ENCODE measurements around the gene IFNG. TPM values are rescaled to one million over a fixed set of nuclear protein-coding genes. Genes with fewer than 3 reads are reported as not detected.
A peak's percentile ranks its signal among the peaks of the same experiment; 100 is the strongest.

The IFNG gene
- total and polyA plus RNA-seq, 10 of the 15 experiments (the other 5 are each of a cell fraction or from before 2014, with no cell fraction given), result 0.10 to 1.4 (median 0.25) TPM; not detected in 2

DNA sequence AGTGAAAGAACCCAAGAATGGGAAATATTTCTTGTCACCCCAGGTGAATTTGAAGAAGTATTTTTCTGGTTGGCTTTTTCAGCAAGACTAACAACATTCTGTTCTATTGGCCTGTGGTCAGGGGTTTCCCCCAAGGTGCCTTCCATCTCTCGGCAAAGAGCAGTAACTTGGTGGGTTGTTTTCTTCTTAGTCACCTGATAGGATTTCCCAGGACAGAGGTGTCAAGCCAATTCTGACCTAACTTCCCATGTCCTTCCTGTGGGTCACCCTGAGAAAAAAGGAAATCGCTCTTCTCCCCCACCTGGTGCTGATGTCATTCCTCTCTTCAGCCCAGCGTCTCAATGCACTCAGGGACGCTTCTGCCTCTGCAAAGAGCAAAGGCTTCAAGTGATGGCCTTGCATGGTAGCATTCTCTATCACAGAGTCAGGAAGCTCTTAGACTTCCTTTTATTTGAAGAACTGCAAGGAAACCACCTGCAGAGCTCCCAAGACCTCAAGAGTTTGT is 16.1 kb upstream of the IFNG start (continued):
- TF ChIP-seq CEBPB (IDR thresholded peaks at IDR 0.05; ENCODE audit: borderline replicate concordance in 1 of 2, low read depth in 2 of 2, low read length in 2 of 2) (no peak), FOXK2 (IDR thresholded peaks at IDR 0.05) (no peak), NFIC (IDR thresholded peaks at IDR 0.05; ENCODE audit: low read depth, low read length) (peak; percentile 68; the same call in 1 of the 2 replicates), NFXL1 (IDR thresholded peaks at IDR 0.05; ENCODE audit: borderline replicate concordance) (no peak), SMAD1 (IDR thresholded peaks at IDR 0.05; ENCODE audit: low read depth, partially characterized antibody) (no peak), DPF2 (IDR thresholded peaks at IDR 0.05) (0 out of 2 replicates have a peak, but pooled peaks have one; percentile 34), ATF7 (IDR thresholded peaks at IDR 0.05; ENCODE audit: low read depth) (peak; percentile 73), ZNF274 (IDR thresholded peaks at IDR 0.05; ENCODE audit: insufficient read depth, insufficient read length) (no peak), HDAC2 (IDR thresholded peaks at IDR 0.05) (no peak), ZSCAN29 (IDR thresholded peaks at IDR 0.05) (no peak), BACH1 (IDR thresholded peaks at IDR 0.05; ENCODE audit: borderline replicate concordance) (no peak), FOXM1 (IDR thresholded peaks at IDR 0.05; ENCODE audit: low read depth, low read length) (no peak), NRF1 (conservative IDR thresholded peaks at IDR 0.05; ENCODE audit: low read depth, low read length) (no peak), IRF4 (IDR thresholded peaks at IDR 0.05; ENCODE audit: low read depth, low read length) (0 out of 2 replicates have a peak, but pooled peaks have one; percentile 11), NFYB (IDR thresholded peaks at IDR 0.05; ENCODE audit: insufficient read depth, low read depth, low read length) (peak; percentile 52; the same call in 1 of the 2 replicates), TCF7 (IDR thresholded peaks at IDR 0.05; ENCODE audit: borderline replicate concordance) (no peak), ZNF217 (IDR thresholded peaks at IDR 0.05) (no peak), EP300 (IDR thresholded peaks at IDR 0.05; ENCODE audit: borderline replicate concordance in 1 of 2, control insufficient read depth in 1 of 2, low read depth in 2 of 2, low read length in 2 of 2) (no peak)
- TF ChIP-seq, protein P1, sequence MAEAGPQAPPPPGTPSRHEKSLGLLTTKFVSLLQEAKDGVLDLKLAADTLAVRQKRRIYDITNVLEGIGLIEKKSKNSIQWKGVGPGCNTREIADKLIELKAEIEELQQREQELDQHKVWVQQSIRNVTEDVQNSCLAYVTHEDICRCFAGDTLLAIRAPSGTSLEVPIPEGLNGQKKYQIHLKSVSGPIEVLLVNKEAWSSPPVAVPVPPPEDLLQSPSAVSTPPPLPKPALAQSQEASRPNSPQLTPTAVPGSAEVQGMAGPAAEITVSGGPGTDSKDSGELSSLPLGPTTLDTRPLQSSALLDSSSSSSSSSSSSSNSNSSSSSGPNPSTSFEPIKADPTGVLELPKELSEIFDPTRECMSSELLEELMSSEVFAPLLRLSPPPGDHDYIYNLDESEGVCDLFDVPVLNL (IDR thresholded peaks at IDR 0.05; ENCODE audit: low read depth, low read length), result no peak
- TF ChIP-seq, protein P2, sequence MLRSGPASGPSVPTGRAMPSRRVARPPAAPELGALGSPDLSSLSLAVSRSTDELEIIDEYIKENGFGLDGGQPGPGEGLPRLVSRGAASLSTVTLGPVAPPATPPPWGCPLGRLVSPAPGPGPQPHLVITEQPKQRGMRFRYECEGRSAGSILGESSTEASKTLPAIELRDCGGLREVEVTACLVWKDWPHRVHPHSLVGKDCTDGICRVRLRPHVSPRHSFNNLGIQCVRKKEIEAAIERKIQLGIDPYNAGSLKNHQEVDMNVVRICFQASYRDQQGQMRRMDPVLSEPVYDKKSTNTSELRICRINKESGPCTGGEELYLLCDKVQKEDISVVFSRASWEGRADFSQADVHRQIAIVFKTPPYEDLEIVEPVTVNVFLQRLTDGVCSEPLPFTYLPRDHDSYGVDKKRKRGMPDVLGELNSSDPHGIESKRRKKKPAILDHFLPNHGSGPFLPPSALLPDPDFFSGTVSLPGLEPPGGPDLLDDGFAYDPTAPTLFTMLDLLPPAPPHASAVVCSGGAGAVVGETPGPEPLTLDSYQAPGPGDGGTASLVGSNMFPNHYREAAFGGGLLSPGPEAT (IDR thresholded peaks at IDR 0.05; ENCODE audit: low read depth), result peak; percentile 40; the same call in 1 of the 2 replicates
- TF ChIP-seq, protein P3, sequence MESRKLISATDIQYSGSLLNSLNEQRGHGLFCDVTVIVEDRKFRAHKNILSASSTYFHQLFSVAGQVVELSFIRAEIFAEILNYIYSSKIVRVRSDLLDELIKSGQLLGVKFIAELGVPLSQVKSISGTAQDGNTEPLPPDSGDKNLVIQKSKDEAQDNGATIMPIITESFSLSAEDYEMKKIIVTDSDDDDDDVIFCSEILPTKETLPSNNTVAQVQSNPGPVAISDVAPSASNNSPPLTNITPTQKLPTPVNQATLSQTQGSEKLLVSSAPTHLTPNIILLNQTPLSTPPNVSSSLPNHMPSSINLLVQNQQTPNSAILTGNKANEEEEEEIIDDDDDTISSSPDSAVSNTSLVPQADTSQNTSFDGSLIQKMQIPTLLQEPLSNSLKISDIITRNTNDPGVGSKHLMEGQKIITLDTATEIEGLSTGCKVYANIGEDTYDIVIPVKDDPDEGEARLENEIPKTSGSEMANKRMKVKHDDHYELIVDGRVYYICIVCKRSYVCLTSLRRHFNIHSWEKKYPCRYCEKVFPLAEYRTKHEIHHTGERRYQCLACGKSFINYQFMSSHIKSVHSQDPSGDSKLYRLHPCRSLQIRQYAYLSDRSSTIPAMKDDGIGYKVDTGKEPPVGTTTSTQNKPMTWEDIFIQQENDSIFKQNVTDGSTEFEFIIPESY (IDR thresholded peaks at IDR 0.05), result no peak
- TF ChIP-seq, protein P4, sequence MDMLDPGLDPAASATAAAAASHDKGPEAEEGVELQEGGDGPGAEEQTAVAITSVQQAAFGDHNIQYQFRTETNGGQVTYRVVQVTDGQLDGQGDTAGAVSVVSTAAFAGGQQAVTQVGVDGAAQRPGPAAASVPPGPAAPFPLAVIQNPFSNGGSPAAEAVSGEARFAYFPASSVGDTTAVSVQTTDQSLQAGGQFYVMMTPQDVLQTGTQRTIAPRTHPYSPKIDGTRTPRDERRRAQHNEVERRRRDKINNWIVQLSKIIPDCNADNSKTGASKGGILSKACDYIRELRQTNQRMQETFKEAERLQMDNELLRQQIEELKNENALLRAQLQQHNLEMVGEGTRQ (IDR thresholded peaks at IDR 0.05; ENCODE audit: borderline replicate concordance, low read depth, low read length), result no peak
- TF ChIP-seq, protein P5, sequence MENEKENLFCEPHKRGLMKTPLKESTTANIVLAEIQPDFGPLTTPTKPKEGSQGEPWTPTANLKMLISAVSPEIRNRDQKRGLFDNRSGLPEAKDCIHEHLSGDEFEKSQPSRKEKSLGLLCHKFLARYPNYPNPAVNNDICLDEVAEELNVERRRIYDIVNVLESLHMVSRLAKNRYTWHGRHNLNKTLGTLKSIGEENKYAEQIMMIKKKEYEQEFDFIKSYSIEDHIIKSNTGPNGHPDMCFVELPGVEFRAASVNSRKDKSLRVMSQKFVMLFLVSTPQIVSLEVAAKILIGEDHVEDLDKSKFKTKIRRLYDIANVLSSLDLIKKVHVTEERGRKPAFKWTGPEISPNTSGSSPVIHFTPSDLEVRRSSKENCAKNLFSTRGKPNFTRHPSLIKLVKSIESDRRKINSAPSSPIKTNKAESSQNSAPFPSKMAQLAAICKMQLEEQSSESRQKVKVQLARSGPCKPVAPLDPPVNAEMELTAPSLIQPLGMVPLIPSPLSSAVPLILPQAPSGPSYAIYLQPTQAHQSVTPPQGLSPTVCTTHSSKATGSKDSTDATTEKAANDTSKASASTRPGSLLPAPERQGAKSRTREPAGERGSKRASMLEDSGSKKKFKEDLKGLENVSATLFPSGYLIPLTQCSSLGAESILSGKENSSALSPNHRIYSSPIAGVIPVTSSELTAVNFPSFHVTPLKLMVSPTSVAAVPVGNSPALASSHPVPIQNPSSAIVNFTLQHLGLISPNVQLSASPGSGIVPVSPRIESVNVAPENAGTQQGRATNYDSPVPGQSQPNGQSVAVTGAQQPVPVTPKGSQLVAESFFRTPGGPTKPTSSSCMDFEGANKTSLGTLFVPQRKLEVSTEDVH (IDR thresholded peaks at IDR 0.05; ENCODE audit: low read depth, partially characterized antibody), result no peak
